Body of pancreas (tissue), 4 donors: ENCODE results near the gene TRPV2. TPM values are rescaled to one million over a fixed set of nuclear protein-coding genes. Genes with fewer than 3 reads are reported as not detected.

Experiments used
- ATAC-seq: fragments of 150-250 bp; one replicate; pipeline ENCODE4 v1.9.1; 2016
- DNase-seq, 4 donors: peaks; one replicate each; pipeline ENCODE4 v3.0.0-alpha.2; 2019
- H3K27ac ChIP-seq, 4 donors: fragments of 200-600 bp; sonication (generic); 1 replicate in 3 of 4; 2 replicates in 1 of 4; pipeline versions ENCODE4 v1.5.1 to v1.6.1; 2016 to 2019; ENCODE audit warnings: mild to moderate bottlenecking in 1 of 4, mixed read lengths in 1 of 4, moderate library complexity in 1 of 4
- H3K27me3 ChIP-seq, 2 donors: fragments of 200-600 bp; sonication (generic); one replicate each; pipeline ENCODE4 v1.6.0; 2016; ENCODE audit warnings: mild to moderate bottlenecking in 1 of 2
- H3K36me3 ChIP-seq, 2 donors: fragments of 200-600 bp; sonication (generic); replicated peaks in 1 of 2; 2 replicates each; pipeline ENCODE4 v1.5.1; 2016; ENCODE audit warnings: low read depth in 2 of 2; ENCODE audit not compliant: insufficient read depth in 1 of 2
- H3K4me1 ChIP-seq: fragments of 200-600 bp; sonication (generic); one replicate; pipeline ENCODE4 v1.6.0; 2016
- H3K4me3 ChIP-seq, 2 donors: fragments of 200-600 bp; sonication (generic); 1 replicate in 1 of 2; 2 replicates in 1 of 2; pipeline ENCODE4 v1.5.1; 2016 to 2019
- H3K9me3 ChIP-seq, 3 donors: fragments of 200-600 bp; sonication (generic); 1 replicate in 2 of 3; 2 replicates in 1 of 3; pipeline ENCODE4 v1.5.1; 2016
- POLR2A ChIP-seq, 3 donors: fragments of 450-650 bp; IDR thresholded peaks; one replicate each; pipeline ENCODE4 v1.6.1; 2016; ENCODE audit warnings: antibody characterized with exemption in 3 of 3, mild to moderate bottlenecking in 2 of 3
- WGBS, 2 donors: methylation state at CpG; one replicate each; pipeline ENCODE4 v1.1.5; 2017; 5-methylcytosine and 5-hydroxymethylcytosine counted together
- intact Hi-C: fragments of 100-400 bp; cut with DNase I; formaldehyde crosslinking; loops from one replicate; pipeline ENCODE4 v1.15.1; 2023
- total RNA-seq, 2 donors: library from RNA; depleted of rRNA; stranded (reverse); fragments of >200 nt; gene quantifications; one replicate each; pipeline ENCODE4 v1.1.0, GENCODE V29; 2016
- TF ChIP-seq, protein P1 (sequence below), 7 experiments: fragments of 450-650 bp in 4 of 7; fragments of 200-600 bp in 3 of 7; sonication (generic) in 3 of 7; IDR thresholded peaks; one replicate each; pipeline ENCODE4 v1.5.1; 2016 to 2019; ENCODE audit warnings: antibody characterized with exemption in 7 of 7

The TRPV2 gene
- total RNA-seq, 2 donors from 2014 or later, result 4.7 to 30.7 TPM

DNA sequence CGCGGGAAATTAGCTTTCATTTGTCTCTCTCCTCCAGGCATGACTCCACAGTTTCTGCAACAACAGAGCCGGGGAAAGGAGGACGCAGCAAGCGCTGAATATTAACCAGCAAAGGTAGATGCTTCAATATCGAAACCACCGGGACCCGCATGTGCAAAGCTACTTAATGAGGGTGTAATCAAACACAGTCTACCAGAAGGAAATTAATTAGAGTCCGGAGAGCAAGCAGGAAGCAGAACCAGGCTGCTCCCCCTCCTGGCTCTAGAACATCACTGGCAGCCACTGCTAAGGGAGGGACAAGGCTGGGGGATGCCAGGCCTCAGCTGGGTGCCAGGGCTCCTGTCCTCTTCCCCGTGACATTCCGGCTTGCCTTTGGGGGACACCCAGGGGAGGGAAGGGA lies 54.9 kb downstream of the TRPV2 start:
- peak; percentile 52 for ATAC-seq
- H3K9me3 ChIP-seq, result no peaks in the 10 kb centered on the region
- peaks cover 15% of the 10 kb centered on the region for H3K4me1 ChIP-seq
- H3K36me3 ChIP-seq, result no peaks in the 10 kb centered on the region
- peak overlapping the region in 3 of 4 donors; percentile 35 to 59 (median 43) for H3K27ac ChIP-seq
- intact Hi-C loops, result no loop called here
- DNase-seq, result peak in 3 of 4 donors; percentile 36 to 53 (median 45)
- H3K27me3 ChIP-seq, result no peaks in the 10 kb centered on the region
- no peak overlapping the region for H3K4me3 ChIP-seq
- TF ChIP-seq POLR2A (IDR thresholded peaks at IDR 0.05), result peak in 1 of 3 donors; percentile 10
- TF ChIP-seq, protein P1, sequence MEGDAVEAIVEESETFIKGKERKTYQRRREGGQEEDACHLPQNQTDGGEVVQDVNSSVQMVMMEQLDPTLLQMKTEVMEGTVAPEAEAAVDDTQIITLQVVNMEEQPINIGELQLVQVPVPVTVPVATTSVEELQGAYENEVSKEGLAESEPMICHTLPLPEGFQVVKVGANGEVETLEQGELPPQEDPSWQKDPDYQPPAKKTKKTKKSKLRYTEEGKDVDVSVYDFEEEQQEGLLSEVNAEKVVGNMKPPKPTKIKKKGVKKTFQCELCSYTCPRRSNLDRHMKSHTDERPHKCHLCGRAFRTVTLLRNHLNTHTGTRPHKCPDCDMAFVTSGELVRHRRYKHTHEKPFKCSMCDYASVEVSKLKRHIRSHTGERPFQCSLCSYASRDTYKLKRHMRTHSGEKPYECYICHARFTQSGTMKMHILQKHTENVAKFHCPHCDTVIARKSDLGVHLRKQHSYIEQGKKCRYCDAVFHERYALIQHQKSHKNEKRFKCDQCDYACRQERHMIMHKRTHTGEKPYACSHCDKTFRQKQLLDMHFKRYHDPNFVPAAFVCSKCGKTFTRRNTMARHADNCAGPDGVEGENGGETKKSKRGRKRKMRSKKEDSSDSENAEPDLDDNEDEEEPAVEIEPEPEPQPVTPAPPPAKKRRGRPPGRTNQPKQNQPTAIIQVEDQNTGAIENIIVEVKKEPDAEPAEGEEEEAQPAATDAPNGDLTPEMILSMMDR (IDR thresholded peaks at IDR 0.05), result peak in 1 of 7 experiments; percentile 21
- 39 to 47% methylated on average over 11 of the region's 11 CpGs for WGBS, 2 donors

DNA sequence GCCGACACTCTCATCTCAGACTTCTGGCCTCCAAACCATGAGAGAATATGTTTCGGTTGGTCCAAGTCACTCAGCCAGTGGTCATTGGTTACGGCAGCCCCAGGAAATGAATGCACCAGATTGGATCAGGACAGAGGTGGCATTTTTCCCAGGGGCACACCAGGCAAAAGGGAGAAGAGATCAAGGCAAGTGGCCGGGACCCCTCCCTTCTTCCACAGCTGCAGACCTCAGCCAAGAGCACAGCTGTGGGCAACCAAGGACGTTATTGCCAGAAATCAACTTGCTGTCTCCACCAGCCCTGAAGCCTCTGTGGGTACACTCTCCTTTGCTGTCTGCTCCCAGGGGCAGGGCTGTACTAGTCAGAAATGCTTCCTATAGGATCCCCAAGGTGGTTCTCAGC lies 55.9 kb downstream of the TRPV2 start:
- no peak for TF ChIP-seq POLR2A (IDR thresholded peaks at IDR 0.05)
- TF ChIP-seq, protein P1 (IDR thresholded peaks at IDR 0.05), result no peak
- WGBS, 2 donors, result 69 to 84% methylated on average over 4 to 5 of the region's 5 CpGs

DNA sequence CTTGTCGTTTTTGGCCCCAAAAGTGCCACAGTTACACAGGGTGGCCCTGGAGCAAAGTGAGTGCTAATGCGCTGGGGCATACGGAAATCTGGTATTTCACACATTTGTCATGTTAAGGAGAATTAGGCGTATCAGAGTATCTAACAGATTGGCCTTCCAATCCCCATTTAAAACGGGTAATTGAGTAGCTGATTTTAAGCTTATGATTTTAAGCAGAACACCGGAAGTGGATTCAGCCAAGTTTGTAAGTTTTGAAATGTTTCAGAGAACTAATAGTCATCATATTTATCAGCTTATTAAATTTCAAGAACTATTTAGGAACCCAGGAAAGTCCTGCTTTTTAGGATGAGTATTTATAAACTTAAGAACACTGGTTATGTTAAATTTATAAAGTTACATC lies 57.2 kb downstream of the TRPV2 start:
- Histone ChIP-seq H3K36me3 (no peaks in the 10 kb centered on the region), H3K4me3 (no peak overlapping the region), H3K27me3 (no peaks in the 10 kb centered on the region), H3K4me1 (no peaks in the 10 kb centered on the region), H3K9me3 (no peaks in the 10 kb centered on the region), H3K27ac (no peak overlapping the region)
- no peak for DNase-seq
- TF ChIP-seq POLR2A (IDR thresholded peaks at IDR 0.05), result no peak
- TF ChIP-seq, protein P1 (IDR thresholded peaks at IDR 0.05), result no peak
- 75 to 80% methylated on average over 6 of the region's 6 CpGs for WGBS, 2 donors
- intact Hi-C loops, result no loop called here
- ATAC-seq, result no peak

More for the DNA sequence above, 55.9 kb downstream of the TRPV2 start:
- DNase-seq (no peak), ATAC-seq (no peak)
- intact Hi-C loops, result no loop called here
- Histone ChIP-seq H3K4me3 (no peak overlapping the region), H3K27me3 (no peaks in the 10 kb centered on the region), H3K36me3 (no peaks in the 10 kb centered on the region), H3K9me3 (no peaks in the 10 kb centered on the region), H3K4me1 (peaks cover 5% of the 10 kb centered on the region), H3K27ac (no peak overlapping the region)

DNA sequence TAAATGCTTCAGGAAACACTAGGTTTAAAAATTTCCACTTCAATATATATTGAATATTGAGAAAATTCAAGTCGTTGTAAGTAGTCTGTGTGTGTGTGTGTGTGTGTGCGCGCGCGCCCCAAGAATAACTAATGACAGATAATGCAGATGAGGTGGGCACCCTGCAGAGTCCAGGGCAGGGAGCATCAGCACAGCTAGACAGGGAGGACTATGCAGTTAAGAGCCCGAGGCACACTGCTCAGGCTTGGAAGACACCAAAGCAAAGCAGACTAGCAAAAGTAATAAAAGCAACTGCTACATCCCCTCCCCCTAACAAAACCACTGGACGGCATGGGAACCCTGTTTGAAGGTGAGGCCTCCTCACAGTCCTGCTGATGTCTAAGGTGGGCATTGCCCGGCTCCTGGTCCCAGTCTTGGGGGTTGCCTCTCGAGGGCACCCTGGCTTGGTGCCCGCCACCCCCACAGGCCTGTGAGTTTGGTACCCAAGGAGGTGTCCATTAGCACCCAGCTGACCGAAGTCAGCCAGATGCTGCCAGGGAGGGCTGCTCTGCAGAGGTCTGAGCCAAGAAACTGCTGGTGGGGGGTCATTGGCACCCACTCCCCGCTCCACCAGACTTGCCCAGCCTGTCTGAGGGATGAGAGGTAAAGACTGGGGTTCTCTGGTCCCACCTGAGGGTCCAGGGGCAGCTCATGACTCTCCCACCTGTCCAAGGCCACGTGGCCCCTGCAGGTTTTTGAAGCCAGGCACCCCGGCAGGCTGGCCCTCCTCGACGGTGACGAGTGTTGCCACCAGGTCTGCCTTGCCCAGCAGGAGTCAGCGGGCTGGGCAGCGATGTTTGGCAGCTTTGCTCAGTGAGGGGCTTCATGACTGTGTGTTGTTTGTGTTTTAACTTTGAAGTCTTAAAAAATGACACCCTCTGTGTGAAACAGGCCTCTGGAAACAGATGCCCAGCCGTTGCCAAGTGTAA lies 58.0 kb downstream of the TRPV2 start:
- TF ChIP-seq, protein P1 (IDR thresholded peaks at IDR 0.05), result no peak
- TF ChIP-seq POLR2A (IDR thresholded peaks at IDR 0.05), result no peak
- H3K9me3 ChIP-seq, result no peaks in the 10 kb centered on the region
- intact Hi-C loops, result no loop called here
- no peak overlapping the region for H3K4me3 ChIP-seq
- H3K27me3 ChIP-seq, result no peaks in the 10 kb centered on the region
- DNase-seq, result no peak
- 85% methylated on average over 14 to 20 of the region's 20 CpGs for WGBS, 2 donors
- no peak overlapping the region for H3K27ac ChIP-seq
- H3K4me1 ChIP-seq, result no peaks in the 10 kb centered on the region
- no peak for ATAC-seq
- no peaks in the 10 kb centered on the region for H3K36me3 ChIP-seq
